ENCODE measurements around the gene KLC4. TPM values are rescaled to one million over a fixed set of nuclear protein-coding genes. Genes with fewer than 3 reads are reported as not detected.

The KLC4 gene
- total and polyA plus RNA-seq, 9 of the 15 experiments (the other 6 are each of a cell fraction or from before 2014, with no cell fraction given): 1.7 to 16.2 (median 7.7) TPM

- TF ChIP-seq VEZF1 (CRISPR knock-in tag; IDR thresholded peaks at IDR 0.05): peak; percentile 64; the same call in 1 of the 2 replicates
- TF ChIP-seq E2F6 (IDR thresholded peaks at IDR 0.05; ENCODE audit: borderline replicate concordance in 1 of 2, extremely low read depth in 1 of 2, insufficient read depth in 1 of 2, insufficient read length in 1 of 2, low read depth in 1 of 2, low read length in 1 of 2, poor library complexity in 1 of 2, severe bottlenecking in 1 of 2): peak in 1 of 2 experiments; percentile 15
- peak; percentile 94 for TF ChIP-seq FOXK2 (conservative IDR thresholded peaks at IDR 0.05 in 1 of 2, IDR thresholded peaks at IDR 0.05 in 1 of 2; ENCODE audit: low read depth in 2 of 2)
- TF ChIP-seq ESRRA (IDR thresholded peaks at IDR 0.05; ENCODE audit: borderline replicate concordance, low read depth): peak; percentile 88
- peak; percentile 96 for TF ChIP-seq RBFOX2 (IDR thresholded peaks at IDR 0.05; ENCODE audit: low read depth, low read length)
- no peak for TF ChIP-seq GTF3C2 (IDR thresholded peaks at IDR 0.05; ENCODE audit: borderline replicate concordance, extremely low read depth, insufficient read length)
Observed at GRCh38 chr6:43059168-43060033, at the start of gene KLC4, which contains the start of gene MRPL2 (continued).
